ENCODE measurements around the gene RPIA. TPM values are rescaled to one million over a fixed set of nuclear protein-coding genes. Genes with fewer than 3 reads are reported as not detected.

The RPIA gene
- total RNA-seq, 1 donor from 2014 or later, result 17.5 TPM

DNA sequence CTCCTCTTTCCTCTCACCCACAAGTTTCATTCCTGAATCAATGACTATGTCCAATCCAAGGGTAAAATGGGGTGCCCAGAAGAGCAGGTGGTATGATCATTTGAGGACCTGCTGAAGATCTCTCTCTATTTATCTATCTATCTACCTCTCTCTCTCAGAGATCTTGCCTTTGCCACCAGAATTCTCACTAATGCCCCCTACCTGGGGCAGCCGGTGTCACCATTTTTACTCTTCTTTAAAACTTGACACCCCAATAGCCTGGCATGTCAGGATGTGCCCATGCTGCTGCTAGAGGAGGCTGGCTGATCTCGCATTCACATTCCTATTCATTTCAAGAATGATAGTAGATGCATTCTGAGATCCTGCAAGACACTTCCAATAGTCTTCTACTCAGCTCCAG is 24.3 kb upstream of the RPIA start:
- Histone ChIP-seq H3K27ac (no peak overlapping the region), H3K9me3 (no peaks in the 10 kb centered on the region), H3K4me1 (no peaks in the 10 kb centered on the region), H3K4me3 (no peak overlapping the region), H3K36me3 (no peaks in the 10 kb centered on the region), H3K27me3 (no peaks in the 10 kb centered on the region)
- TF ChIP-seq CTCF (IDR thresholded peaks at IDR 0.05), result no peak
- no peak for ATAC-seq
- intact Hi-C loops (cut with DNase I), result loop anchor here (5.0 kb wide), 1 partner anchor 75 kb away; no protein-coding TSS in a partner anchor
- no peak for DNase-seq

GRCh38 chr2:88668862-88669261 is 22.6 kb upstream of the RPIA start:
- Histone ChIP-seq H3K27me3 (no peaks in the 10 kb centered on the region), H3K4me1 (no peaks in the 10 kb centered on the region), H3K27ac (no peak overlapping the region), H3K36me3 (no peaks in the 10 kb centered on the region), H3K9me3 (no peaks in the 10 kb centered on the region), H3K4me3 (no peak overlapping the region)
- intact Hi-C loops (cut with DNase I), result loop anchor here (5.0 kb wide), 1 partner anchor 77 kb away; no protein-coding TSS in a partner anchor
- ATAC-seq, result no peak
- DNase-seq, result no peak
- no peak for TF ChIP-seq CTCF (IDR thresholded peaks at IDR 0.05)

- Histone ChIP-seq H3K27me3 (no peaks in the 10 kb centered on the region), H3K9me3 (no peaks in the 10 kb centered on the region), H3K36me3 (no peaks in the 10 kb centered on the region), H3K27ac (no peak overlapping the region), H3K4me3 (no peak overlapping the region), H3K4me1 (no peaks in the 10 kb centered on the region)
- TF ChIP-seq CTCF (IDR thresholded peaks at IDR 0.05), result peak; percentile 60
- ATAC-seq, result peak; percentile 63
- DNase-seq, result no peak
- intact Hi-C loops (cut with DNase I), result loop anchor here (5.0 kb wide), 1 partner anchor 77 kb away; no protein-coding TSS in a partner anchor
Observed at GRCh38 chr2:88669482-88670214, 21.8 kb upstream of the RPIA start.

- DNase-seq (no peak), ATAC-seq (peak; percentile 86)
- Histone ChIP-seq H3K9me3 (no peaks in the 10 kb centered on the region), H3K4me1 (no peaks in the 10 kb centered on the region), H3K27me3 (no peaks in the 10 kb centered on the region), H3K4me3 (no peak overlapping the region), H3K36me3 (no peaks in the 10 kb centered on the region), H3K27ac (no peak overlapping the region)
- TF ChIP-seq CTCF (IDR thresholded peaks at IDR 0.05), result peak; percentile 89
- intact Hi-C loops (cut with DNase I), result no loop called here
Observed at GRCh38 chr2:88671786-88672427, 19.6 kb upstream of the RPIA start.

- DNase-seq (no peak), ATAC-seq (no peak)
- Histone ChIP-seq H3K9me3 (no peaks in the 10 kb centered on the region), H3K36me3 (no peaks in the 10 kb centered on the region), H3K27me3 (no peaks in the 10 kb centered on the region), H3K4me3 (no peak overlapping the region), H3K27ac (no peak overlapping the region), H3K4me1 (no peaks in the 10 kb centered on the region)
- no peak for TF ChIP-seq CTCF (IDR thresholded peaks at IDR 0.05)
- intact Hi-C loops (cut with DNase I), result no loop called here
Observed at GRCh38 chr2:88673363-88673762, 18.1 kb upstream of the RPIA start.

All from upper lobe of right lung (tissue), 1 donor.